Neuronal stem cell (in vitro differentiated cells): ENCODE results near the gene KRTAP5-6.
"Not testable (repeated sequence)": the region's sequence is repeated elsewhere in the genome, so short reads cannot be mapped to it uniquely, and the experiment has no call there.

Experiments used
- DNase-seq: peaks from one replicate; pipeline ENCODE4 v3.0.0-alpha.2; 2013; ENCODE audit warnings: low spot score
- H2AFZ ChIP-seq: one replicate; pipeline ENCODE4 v1.6.1; 2013; ENCODE audit warnings: mild to moderate bottlenecking, low read length, inconsistent platforms
- H2AK5ac ChIP-seq: 2 replicates; pipeline ENCODE4 v1.6.1; 2013; ENCODE audit warnings: low read depth, mild to moderate bottlenecking, inconsistent platforms, low read length, moderate library complexity, mixed read lengths
- H2BK120ac ChIP-seq: 2 replicates; pipeline ENCODE4 v1.6.1; 2013; ENCODE audit warnings: low read depth, mild to moderate bottlenecking, inconsistent platforms, low read length, moderate library complexity, mixed read lengths
- H2BK12ac ChIP-seq: one replicate; pipeline ENCODE4 v1.6.1; 2013; ENCODE audit warnings: low read length, inconsistent platforms
- H2BK15ac ChIP-seq: 2 replicates; pipeline ENCODE4 v1.6.1; 2013; ENCODE audit warnings: mild to moderate bottlenecking, low read length, inconsistent platforms, mixed read lengths
- H2BK5ac ChIP-seq: one replicate; pipeline ENCODE4 v1.6.1; 2013; ENCODE audit warnings: inconsistent platforms, mild to moderate bottlenecking, low read length, moderate library complexity
- H3K14ac ChIP-seq: one replicate; pipeline ENCODE4 v1.6.1; 2013; ENCODE audit warnings: low read length, inconsistent platforms
- H3K18ac ChIP-seq: 2 replicates; pipeline ENCODE4 v1.6.1; 2013; ENCODE audit warnings: low read length, inconsistent platforms
- H3K23ac ChIP-seq: 2 replicates; pipeline ENCODE4 v1.6.1; 2013; ENCODE audit warnings: low read depth, mild to moderate bottlenecking, mixed read lengths, low read length, inconsistent platforms; ENCODE audit not compliant: poor library complexity
- H3K27ac ChIP-seq: replicated peaks from 3 replicates; pipeline ENCODE4 v1.5.1; 2013; ENCODE audit warnings: low read length, inconsistent platforms
- H3K27me3 ChIP-seq, 3 experiments: 2 replicates each; pipeline ENCODE4 v1.6.1; 2013; ENCODE audit warnings: low read length in 3 of 3, mild to moderate bottlenecking in 2 of 3, inconsistent platforms in 1 of 3, low read depth in 1 of 3, mixed read lengths in 1 of 3, moderate library complexity in 1 of 3; ENCODE audit not compliant: control insufficient read depth in 3 of 3, insufficient read depth in 3 of 3
- H3K36me3 ChIP-seq, 2 donors: replicated peaks in 1 of 2; 2 replicates each; pipeline ENCODE4 v1.6.1; 2013; ENCODE audit warnings: low read length in 2 of 2; ENCODE audit not compliant: control insufficient read depth in 2 of 2, insufficient read depth in 2 of 2
- H3K4ac ChIP-seq: 2 replicates; pipeline ENCODE4 v1.6.1; 2013; ENCODE audit warnings: inconsistent platforms, mild to moderate bottlenecking, low read length, moderate library complexity
- H3K4me1 ChIP-seq, 2 donors: 1 replicate in 1 of 2; 2 replicates in 1 of 2; pipeline ENCODE4 v1.6.1; 2013; ENCODE audit warnings: low read length in 2 of 2, low read depth in 1 of 2; ENCODE audit not compliant: control insufficient read depth in 2 of 2, insufficient read depth in 1 of 2
- H3K4me2 ChIP-seq: one replicate; pipeline ENCODE4 v1.6.1; 2013; ENCODE audit warnings: mild to moderate bottlenecking, low read length, inconsistent platforms; ENCODE audit not compliant: insufficient read depth, poor library complexity, severe bottlenecking
- H3K4me3 ChIP-seq, 2 donors: 2 replicates each; pipeline ENCODE4 v1.5.1; 2013; ENCODE audit warnings: low read length in 2 of 2, mild to moderate bottlenecking in 2 of 2, inconsistent platforms in 1 of 2, moderate library complexity in 1 of 2
- H3K79me1 ChIP-seq: one replicate; pipeline ENCODE4 v1.6.1; 2013; ENCODE audit warnings: low read depth, mild to moderate bottlenecking, inconsistent platforms, low read length, moderate library complexity
- H3K9ac ChIP-seq: one replicate; pipeline ENCODE4 v1.6.1; 2013; ENCODE audit warnings: mild to moderate bottlenecking, low read depth, low read length, inconsistent platforms; ENCODE audit not compliant: poor library complexity
- H3K9me3 ChIP-seq, 2 donors: replicated peaks in 1 of 2; 2 replicates each; pipeline versions ENCODE3 to v1.6.1; 2013; ENCODE audit warnings: low read length in 2 of 2, mild to moderate bottlenecking in 2 of 2, inconsistent platforms in 1 of 2, low read depth in 1 of 2, mixed read lengths in 1 of 2, moderate library complexity in 1 of 2; ENCODE audit not compliant: control insufficient read depth in 2 of 2, insufficient read depth in 1 of 2
- H4K8ac ChIP-seq: one replicate; pipeline ENCODE4 v1.6.1; 2013; ENCODE audit warnings: low read depth, mild to moderate bottlenecking, inconsistent platforms, low read length, moderate library complexity
- H4K91ac ChIP-seq: one replicate; pipeline ENCODE4 v1.6.1; 2013; ENCODE audit warnings: low read length, low read depth, mild to moderate bottlenecking, inconsistent platforms; ENCODE audit not compliant: poor library complexity
- WGBS, 2 donors: extraction: QIAGEN DNeasy Blood & Tissue Kit; methylation state at CpG; one replicate each; pipeline ENCODE4 v1.1.7; 2013; ENCODE audit warnings: missing lambda C conversion rate in 2 of 2, mixed read lengths in 1 of 2; ENCODE audit not compliant: insufficient read length in 2 of 2, insufficient replicate concordance in 1 of 2; ENCODE audit errors: extremely low coverage in 2 of 2; 5-methylcytosine and 5-hydroxymethylcytosine counted together

Gene KRTAP5-6

DNA sequence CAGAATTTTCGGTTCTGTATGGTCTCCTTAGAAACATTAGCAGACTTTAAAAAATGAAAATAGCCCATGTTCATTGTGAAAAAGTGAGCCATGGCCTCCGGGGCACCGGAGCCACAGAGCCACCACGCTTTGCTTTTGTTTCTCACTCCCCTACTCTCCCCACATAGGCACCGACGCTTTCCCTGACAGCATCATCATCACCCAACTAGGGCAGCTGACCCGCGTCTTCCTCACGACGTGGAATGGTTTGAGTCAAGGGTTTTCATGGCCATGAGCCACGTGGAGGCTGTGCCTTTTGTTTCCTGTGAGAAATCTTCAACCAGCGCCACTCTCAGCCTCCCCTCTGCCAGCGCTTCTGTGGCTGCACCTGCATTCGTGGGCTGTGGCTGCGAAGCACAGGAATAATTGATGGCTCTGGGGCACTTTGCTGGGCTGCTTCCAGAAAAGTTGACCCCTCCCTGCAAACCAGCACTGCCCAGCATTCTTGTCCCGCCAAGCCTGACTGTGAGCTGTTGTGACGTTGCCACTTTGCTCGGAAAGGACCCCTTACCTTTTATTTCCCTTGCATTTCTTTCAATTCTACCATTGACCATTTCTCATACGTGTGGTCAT lies 8.6 kb upstream of the KRTAP5-6 start:
- not testable (repeated sequence) for H3K27ac ChIP-seq, H3K18ac ChIP-seq, H3K14ac ChIP-seq, H4K91ac ChIP-seq, H3K4me2 ChIP-seq, H2BK15ac ChIP-seq, H2AFZ ChIP-seq, H2BK5ac ChIP-seq, H3K9ac ChIP-seq, H3K79me1 ChIP-seq, H3K4me3 ChIP-seq, H3K36me3 ChIP-seq, H2AK5ac ChIP-seq, H3K4ac ChIP-seq, H2BK12ac ChIP-seq, H3K23ac ChIP-seq, H2BK120ac ChIP-seq, DNase-seq, H4K8ac ChIP-seq, H3K9me3 ChIP-seq
- Histone ChIP-seq H3K4me1 (peaks cover 0 to 10% of the 10 kb centered on the region in 2 donors), H3K27me3 (peaks cover 0 to 39% (median 0%) of the 10 kb centered on the region in 3 experiments)
- WGBS, 2 donors: no CpG with 5 or more reads among the region's 19 CpGs

GRCh38 chr11:1689250-1690166 lies 7.5 kb upstream of the KRTAP5-6 start:
- not testable (repeated sequence) for H4K91ac ChIP-seq, H2AFZ ChIP-seq, H3K9ac ChIP-seq, H4K8ac ChIP-seq, DNase-seq, H3K4me3 ChIP-seq, H3K4me2 ChIP-seq, H3K9me3 ChIP-seq, H3K36me3 ChIP-seq, H2BK120ac ChIP-seq, H2BK15ac ChIP-seq, H3K27ac ChIP-seq, H3K14ac ChIP-seq, H3K79me1 ChIP-seq, H2BK5ac ChIP-seq
- H3K27me3 ChIP-seq: peaks cover 0 to 39% (median 0%) of the 10 kb centered on the region in 3 experiments
- H3K23ac ChIP-seq: peak overlapping the region; percentile 25
- peak overlapping the region; percentile 75 for H2BK12ac ChIP-seq
- H3K4me1 ChIP-seq: peaks cover 0 to 17% of the 10 kb centered on the region in 2 donors
- H3K18ac ChIP-seq: peak overlapping the region; percentile 89
- WGBS, 2 donors: no CpG with 5 or more reads among the region's 32 CpGs
- H2AK5ac ChIP-seq: peak overlapping the region; percentile 89
- H3K4ac ChIP-seq: peak overlapping the region; percentile 98

DNA sequence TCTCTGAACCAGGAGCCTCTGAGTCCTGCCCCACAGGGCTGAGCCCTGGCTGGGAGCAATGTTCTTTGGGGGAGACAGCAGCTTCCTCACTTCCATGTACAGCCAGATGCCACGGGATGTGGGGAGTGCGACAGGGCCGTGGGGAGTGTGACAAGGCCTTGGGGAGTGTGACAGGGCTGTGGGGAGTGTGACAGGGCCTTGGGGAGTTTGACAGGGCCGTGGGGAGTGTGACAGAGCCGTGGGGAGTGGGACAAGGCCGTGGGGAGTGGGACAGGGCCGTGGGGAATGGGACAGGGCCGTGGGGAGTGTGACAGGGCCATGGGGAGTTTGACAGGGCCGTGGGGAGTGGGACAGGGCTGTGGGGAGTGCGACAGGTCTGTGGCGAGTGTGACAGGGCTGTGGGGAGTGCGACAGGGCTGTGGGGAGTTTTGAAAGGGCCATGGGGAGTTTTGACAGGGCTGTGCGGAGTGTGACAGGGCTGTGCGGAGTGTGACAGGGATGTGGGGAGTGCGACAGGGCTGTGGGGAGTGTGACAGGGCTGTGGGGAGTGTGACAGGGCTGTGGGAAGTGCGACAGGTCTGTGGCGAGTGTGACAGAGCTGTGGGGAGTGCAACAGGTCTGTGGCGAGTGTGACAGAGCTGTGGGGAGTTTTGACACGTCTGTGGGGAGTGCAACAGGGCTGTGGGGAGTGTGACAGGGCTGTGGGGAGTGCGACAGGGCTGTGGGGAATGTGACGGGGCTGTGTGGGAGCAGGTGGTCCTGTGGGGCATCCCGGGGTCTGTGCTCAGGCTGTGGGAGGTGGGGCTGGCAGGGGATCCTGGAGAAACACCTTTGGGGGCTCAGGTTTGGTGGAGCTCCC lies 6.6 kb upstream of the KRTAP5-6 start:
- Histone ChIP-seq H4K8ac (no peak overlapping the region), H3K4me3 (no peak overlapping the region), H2BK12ac (peak overlapping the region; percentile 84), H2BK15ac (peak overlapping the region; percentile 99), H3K18ac (peak overlapping the region; percentile 38), H3K36me3 (no peaks in the 10 kb centered on the region), H3K4me1 (peaks cover 0 to 16% of the 10 kb centered on the region in 2 donors), H2AFZ (no peak overlapping the region), H3K27me3 (peaks cover 0 to 38% (median 0%) of the 10 kb centered on the region in 3 experiments), H4K91ac (no peak overlapping the region), H3K79me1 (peaks cover 3% of the 10 kb centered on the region), H2AK5ac (peak overlapping the region; percentile 41), H3K27ac (no peak overlapping the region), H2BK5ac (peak overlapping the region; percentile 82), H3K23ac (peak overlapping the region; percentile 89), H3K9ac (no peak overlapping the region), H3K9me3 (no peaks in the 10 kb centered on the region), H3K4me2 (no peak overlapping the region), H2BK120ac (no peak overlapping the region), H3K14ac (peak overlapping the region; percentile 89), H3K4ac (no peak overlapping the region)
- DNase-seq: no peak
- WGBS, 2 donors: no CpG with 5 or more reads among the region's 22 CpGs
